Left ventricle myocardium inferior (tissue), 1 donor: ENCODE measurements around the gene ZCCHC7. TPM values are rescaled to one million over a fixed set of nuclear protein-coding genes. Genes with fewer than 3 reads are reported as not detected.
"Not testable (repeated sequence)": the region's sequence is repeated elsewhere in the genome, so short reads cannot be mapped to it uniquely, and the experiment has no call there.

ENCODE experiments used
- DNase-seq: peaks from one replicate; pipeline ENCODE4 v3.0.0-alpha.2; 2020
- H3K27ac ChIP-seq: fragments of 200-600 bp; replicated peaks from 2 replicates; pipeline ENCODE4 v1.8.0; 2021
- H3K27me3 ChIP-seq: fragments of 200-600 bp; 2 replicates; pipeline ENCODE4 v1.8.0; 2021; ENCODE audit warnings: low read depth
- H3K36me3 ChIP-seq: fragments of 200-600 bp; 2 replicates; pipeline ENCODE4 v1.8.0; 2021
- H3K4me1 ChIP-seq: fragments of 200-600 bp; 2 replicates; pipeline ENCODE4 v1.8.0; 2021
- H3K4me3 ChIP-seq: fragments of 200-600 bp; 2 replicates; pipeline ENCODE4 v1.8.0; 2021; ENCODE audit warnings: mild to moderate bottlenecking, moderate library complexity
- H3K9me3 ChIP-seq: fragments of 200-600 bp; replicated peaks from 2 replicates; pipeline ENCODE4 v1.8.0; 2021
- intact Hi-C: fragments of 100-400 bp; cut with micrococcal nuclease; formaldehyde crosslinking; loops from one replicate; pipeline ENCODE4 v1.11.0; 2022
- total RNA-seq: library from RNA; stranded (reverse); fragmentation: NEBNext Ultra II Directional; extraction: Animal tissue kit (Norgen Biotek cat#: 25700); gene quantifications from one replicate; pipeline ENCODE4 v1.2.1, GENCODE V29; 2021
- TF ChIP-seq, protein P1 (sequence below): fragments of 200-600 bp; IDR thresholded peaks from 2 replicates; pipeline ENCODE4 v1.8.0; 2021; ENCODE audit warnings: antibody characterized with exemption, mild to moderate bottlenecking, borderline replicate concordance
- donor health status: DM: no; HTN: yes; CAD: no; lungs with severe emphysema.

Gene ZCCHC7
- total RNA-seq, 1 donor from 2014 or later, result 8.1 TPM

DNA sequence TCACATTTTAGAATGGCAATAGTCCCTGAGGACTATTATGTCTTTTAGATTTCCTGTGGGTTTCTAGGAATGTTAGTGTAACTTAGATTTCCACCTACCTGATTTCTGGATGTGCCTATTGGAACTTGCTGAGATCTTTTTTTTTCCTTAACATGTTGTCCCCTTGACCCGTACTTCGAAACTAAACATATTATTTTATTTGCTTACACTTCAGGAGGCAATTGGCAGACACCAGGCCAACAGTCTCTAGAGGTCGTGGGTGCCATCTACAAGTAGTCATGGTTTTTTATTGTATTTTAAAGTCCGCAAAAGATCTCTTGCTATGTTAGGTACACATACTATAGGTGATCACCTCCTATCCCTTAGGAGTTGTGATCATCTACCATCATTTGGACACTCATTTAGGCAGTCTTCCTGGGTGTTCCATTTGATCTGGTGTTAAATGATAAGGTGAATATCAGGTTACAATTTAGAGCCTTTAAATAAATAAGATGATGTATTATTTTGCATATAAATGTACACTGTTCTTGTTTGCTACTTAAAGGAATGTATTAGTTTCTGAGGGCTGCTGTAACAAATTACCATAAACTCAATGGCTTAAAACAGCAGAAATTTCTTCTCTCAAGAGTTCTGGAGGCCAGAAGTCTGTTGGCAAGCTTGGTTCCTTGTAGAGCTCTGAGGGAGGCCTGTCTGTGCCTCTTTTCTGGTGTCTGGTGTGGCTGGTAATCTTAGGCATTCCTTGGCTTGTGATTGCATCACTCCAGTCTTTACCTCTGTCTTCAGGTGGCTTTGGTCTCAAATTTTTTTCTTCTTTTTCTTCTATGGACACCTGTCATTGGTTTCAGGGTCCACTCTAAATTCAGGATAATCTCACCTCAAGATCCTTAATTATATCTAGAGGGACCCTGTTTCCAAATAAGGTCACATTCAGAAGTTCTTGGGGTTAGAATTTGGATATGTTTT lies 64.8 kb downstream of the ZCCHC7 start:
- intact Hi-C loops, result loop anchor here (10.0 kb wide), 1 partner anchor 60 kb away; no protein-coding TSS in a partner anchor
- H3K27ac ChIP-seq, result no peak overlapping the region
- H3K27me3 ChIP-seq, result no peaks in the 10 kb centered on the region
- no peaks in the 10 kb centered on the region for H3K4me1 ChIP-seq
- DNase-seq, result no peak
- H3K36me3 ChIP-seq, result no peaks in the 10 kb centered on the region
- no peaks in the 10 kb centered on the region for H3K9me3 ChIP-seq
- no peak overlapping the region for H3K4me3 ChIP-seq
- TF ChIP-seq, protein P1, sequence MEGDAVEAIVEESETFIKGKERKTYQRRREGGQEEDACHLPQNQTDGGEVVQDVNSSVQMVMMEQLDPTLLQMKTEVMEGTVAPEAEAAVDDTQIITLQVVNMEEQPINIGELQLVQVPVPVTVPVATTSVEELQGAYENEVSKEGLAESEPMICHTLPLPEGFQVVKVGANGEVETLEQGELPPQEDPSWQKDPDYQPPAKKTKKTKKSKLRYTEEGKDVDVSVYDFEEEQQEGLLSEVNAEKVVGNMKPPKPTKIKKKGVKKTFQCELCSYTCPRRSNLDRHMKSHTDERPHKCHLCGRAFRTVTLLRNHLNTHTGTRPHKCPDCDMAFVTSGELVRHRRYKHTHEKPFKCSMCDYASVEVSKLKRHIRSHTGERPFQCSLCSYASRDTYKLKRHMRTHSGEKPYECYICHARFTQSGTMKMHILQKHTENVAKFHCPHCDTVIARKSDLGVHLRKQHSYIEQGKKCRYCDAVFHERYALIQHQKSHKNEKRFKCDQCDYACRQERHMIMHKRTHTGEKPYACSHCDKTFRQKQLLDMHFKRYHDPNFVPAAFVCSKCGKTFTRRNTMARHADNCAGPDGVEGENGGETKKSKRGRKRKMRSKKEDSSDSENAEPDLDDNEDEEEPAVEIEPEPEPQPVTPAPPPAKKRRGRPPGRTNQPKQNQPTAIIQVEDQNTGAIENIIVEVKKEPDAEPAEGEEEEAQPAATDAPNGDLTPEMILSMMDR, result no peak

GRCh38 chr9:37187292-37187691 lies 66.9 kb downstream of the ZCCHC7 start:
- TF ChIP-seq, protein P1, result no peak
- DNase-seq, result no peak

GRCh38 chr9:37187713-37188439 lies 67.5 kb downstream of the ZCCHC7 start:
- intact Hi-C loops, result loop anchor here (10.0 kb wide), 1 partner anchor 57 kb away; no protein-coding TSS in a partner anchor
- H3K27me3 ChIP-seq, result no peaks in the 10 kb centered on the region
- DNase-seq, result no peak
- TF ChIP-seq, protein P1, result no peak
- no peaks in the 10 kb centered on the region for H3K4me1 ChIP-seq
- H3K36me3 ChIP-seq, result no peaks in the 10 kb centered on the region
- H3K9me3 ChIP-seq, result no peaks in the 10 kb centered on the region
- no peak overlapping the region for H3K27ac ChIP-seq
- H3K4me3 ChIP-seq, result no peak overlapping the region

More at GRCh38 chr9:37187292-37187691, 66.9 kb downstream of the ZCCHC7 start:
- H3K27me3 ChIP-seq, result no peaks in the 10 kb centered on the region
- intact Hi-C loops, result loop anchor here (10.0 kb wide), 1 partner anchor 58 kb away; no protein-coding TSS in a partner anchor
- H3K36me3 ChIP-seq, result no peaks in the 10 kb centered on the region
- H3K9me3 ChIP-seq, result no peaks in the 10 kb centered on the region
- H3K27ac ChIP-seq, result no peak overlapping the region
- no peak overlapping the region for H3K4me3 ChIP-seq
- no peaks in the 10 kb centered on the region for H3K4me1 ChIP-seq

- H3K27me3 ChIP-seq, H3K36me3 ChIP-seq, DNase-seq, H3K4me3 ChIP-seq, H3K9me3 ChIP-seq, intact Hi-C loops, H3K4me1 ChIP-seq, H3K27ac ChIP-seq: not testable (repeated sequence)
Observed at GRCh38 chr9:37190739-37191138, 70.4 kb downstream of the ZCCHC7 start.

- no peaks in the 10 kb centered on the region for H3K9me3 ChIP-seq
Observed at GRCh38 chr9:37191403-37192089, 71.2 kb downstream of the ZCCHC7 start.

More at GRCh38 chr9:37191403-37192089, 71.2 kb downstream of the ZCCHC7 start:
- DNase-seq, result no peak
- no peaks in the 10 kb centered on the region for H3K36me3 ChIP-seq
- intact Hi-C loops, result no loop called here
- H3K4me1 ChIP-seq, result peaks cover 8% of the 10 kb centered on the region
- no peak overlapping the region for H3K4me3 ChIP-seq
- no peaks in the 10 kb centered on the region for H3K27me3 ChIP-seq
- TF ChIP-seq, protein P1, result no peak
- no peak overlapping the region for H3K27ac ChIP-seq
